Activated CD4-positive, alpha-beta T cell treated with anti-CD3 and anti-CD28 coated beads for 24 hours (primary cell): ENCODE data around the gene RERE.

Experiments used
- DNase-seq, 2 donors: peaks; one replicate each; pipeline ENCODE4 v3.0.0-alpha.2; 2020; ENCODE audit warnings: low read depth in 2 of 2

Gene RERE

DNA sequence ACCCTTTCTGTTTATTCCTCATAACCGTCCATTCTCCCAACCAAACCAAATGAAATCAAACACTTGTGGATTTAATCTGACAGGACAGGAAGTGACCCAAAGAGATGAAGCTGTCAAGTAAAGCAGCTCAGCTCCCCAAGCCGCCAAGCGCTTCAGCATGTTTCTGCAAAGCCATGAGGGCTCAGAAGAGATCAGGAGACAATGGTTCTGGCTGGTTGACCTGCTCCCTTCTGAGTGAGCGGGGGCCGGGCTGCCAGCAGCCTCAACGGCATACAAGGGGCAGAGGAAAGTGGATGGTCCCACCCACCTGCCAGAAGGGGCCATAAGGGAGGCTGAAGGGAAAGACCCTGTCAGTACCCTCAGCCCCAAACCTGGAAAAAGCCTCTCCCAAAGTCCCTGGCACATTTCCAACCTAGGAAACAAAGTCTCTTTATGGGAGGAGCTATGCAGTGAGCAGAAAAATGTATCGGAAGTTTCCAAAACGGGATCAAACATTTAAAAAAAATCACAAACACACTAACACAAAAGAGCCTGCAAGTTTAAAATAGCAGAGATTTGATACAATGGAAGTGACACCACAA lies 454.2 kb downstream of the RERE start:
- DNase-seq, result no peak

DNA sequence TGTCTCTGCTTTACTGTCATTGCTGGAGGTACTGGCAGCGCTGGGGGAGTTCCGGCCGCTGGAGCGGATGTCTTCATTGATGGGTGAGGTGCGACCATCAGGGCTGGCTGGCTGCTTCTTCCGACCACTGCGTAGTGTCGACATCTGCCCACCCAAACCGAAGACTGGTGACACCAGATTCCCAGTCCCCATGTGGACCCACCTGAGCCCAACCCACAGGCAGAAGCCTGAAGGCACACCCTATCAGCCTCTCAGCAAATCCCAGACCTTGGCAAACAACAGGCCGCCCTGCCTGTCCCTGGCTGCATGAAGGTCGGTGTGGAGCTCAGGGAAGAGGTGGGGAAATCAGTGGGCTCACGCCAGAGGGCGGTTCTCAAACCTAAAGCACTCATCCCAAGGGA lies 454.7 kb downstream of the RERE start:
- DNase-seq, result no peak

DNA sequence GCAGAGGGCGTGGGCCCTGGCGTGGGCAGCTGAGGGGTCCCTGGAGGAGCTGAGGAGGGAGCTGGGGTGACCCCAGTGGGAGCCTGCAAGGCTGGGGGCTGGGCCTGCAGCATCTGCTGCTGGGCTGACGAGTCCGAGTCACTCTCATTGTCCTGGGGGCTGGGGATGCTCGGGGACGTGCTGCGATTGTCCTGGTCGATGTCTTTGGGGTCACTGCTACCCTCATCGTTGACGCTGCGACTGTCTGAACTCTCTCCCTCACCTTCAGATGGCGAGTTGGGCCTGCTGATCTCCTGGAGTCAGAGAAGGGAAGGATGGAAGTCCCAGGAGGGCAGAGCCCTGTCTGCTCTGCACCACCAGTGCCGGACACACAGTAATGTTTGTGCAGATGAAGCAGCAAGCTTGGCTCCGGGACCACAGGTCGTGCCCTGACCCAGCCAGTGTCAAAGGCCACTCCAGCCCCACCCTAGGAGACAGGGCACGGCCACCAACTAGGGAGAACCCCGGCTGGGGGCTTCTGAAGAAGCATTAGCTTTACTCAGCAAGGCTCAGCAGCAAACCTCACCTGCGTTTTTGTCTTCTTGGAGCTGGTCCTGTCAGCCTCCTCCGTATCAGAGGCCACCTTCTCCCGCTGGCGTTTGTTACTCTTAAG lies 456.1 kb downstream of the RERE start:
- no peak for DNase-seq

DNA sequence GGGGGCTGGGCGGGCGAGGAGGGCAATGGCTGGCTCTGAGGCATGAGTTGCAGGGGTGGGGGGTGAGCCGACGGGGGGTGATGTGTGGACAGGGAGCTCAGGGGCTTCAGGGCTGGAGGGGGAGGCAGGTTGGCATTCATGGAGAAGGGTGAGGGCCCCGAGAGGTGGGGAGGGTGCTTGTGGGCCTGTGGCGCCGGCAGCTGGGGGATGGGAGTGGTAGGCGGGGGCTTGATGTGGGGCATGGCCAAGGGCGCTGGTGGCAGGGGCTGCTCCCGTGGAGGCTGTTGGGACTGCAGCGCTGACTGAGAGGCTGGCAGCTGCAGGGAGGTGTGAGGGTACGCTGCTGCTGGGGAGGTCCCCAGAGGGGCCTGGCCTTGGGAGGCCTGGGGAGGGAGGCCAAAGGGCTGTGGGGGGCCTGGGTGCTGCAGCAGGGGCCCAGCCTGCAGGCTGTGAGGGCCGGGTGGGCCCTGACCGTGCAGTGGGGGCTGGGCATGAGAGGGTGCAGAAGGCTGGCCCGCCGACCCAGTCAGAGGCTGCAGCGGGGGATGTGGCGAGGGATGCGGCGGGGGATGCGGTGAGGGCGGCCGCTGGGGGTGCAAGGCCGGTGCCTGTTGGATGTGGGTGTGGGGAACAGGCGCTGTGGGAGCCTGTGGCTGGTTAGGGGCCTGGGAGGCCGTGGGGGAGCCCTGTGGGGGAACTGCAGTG lies 456.8 kb downstream of the RERE start:
- DNase-seq, result no peak

DNA sequence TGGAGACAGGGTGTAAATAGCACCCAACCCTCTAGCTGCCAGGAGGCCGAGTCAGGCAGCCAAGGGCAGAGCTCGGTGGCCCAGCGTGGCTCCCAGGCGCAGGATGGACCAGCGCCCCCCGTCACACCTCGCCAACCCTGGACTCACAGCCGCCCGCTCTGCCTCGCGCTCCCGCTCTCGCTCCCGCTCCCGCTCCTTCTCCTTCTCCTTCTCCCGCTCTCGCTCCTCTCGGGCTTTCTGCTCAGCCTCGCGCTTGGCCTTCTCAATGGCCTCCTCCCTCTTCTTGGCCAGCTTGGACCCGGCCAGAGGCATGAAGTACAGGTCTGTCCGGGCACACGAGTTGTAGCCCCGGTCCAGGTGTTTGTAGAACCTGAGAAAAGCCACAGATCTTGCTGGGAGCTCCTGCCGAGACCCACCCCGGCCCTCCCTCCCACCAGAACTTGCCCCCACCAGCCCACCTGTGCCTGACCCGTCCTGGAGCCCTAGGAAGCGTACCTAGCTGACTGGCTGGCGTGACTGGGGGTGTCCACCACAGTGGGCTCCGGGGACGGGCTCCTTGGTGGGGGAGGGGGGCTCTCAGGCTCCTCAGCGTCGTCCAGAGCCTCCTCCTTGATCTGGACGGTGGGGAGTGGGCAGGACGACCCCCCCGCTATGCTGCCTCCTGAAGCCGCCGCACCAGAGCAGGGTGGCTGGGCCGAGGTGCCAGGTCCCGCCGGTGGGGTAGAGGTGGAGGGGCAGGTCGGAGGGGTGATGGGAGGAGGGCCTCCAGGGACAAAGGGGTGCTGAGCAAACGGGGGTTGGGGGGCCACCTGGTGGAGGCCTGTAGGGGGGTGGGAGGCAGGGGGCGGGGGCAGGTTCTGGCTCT lies 457.6 kb downstream of the RERE start:
- DNase-seq, result no peak

DNA sequence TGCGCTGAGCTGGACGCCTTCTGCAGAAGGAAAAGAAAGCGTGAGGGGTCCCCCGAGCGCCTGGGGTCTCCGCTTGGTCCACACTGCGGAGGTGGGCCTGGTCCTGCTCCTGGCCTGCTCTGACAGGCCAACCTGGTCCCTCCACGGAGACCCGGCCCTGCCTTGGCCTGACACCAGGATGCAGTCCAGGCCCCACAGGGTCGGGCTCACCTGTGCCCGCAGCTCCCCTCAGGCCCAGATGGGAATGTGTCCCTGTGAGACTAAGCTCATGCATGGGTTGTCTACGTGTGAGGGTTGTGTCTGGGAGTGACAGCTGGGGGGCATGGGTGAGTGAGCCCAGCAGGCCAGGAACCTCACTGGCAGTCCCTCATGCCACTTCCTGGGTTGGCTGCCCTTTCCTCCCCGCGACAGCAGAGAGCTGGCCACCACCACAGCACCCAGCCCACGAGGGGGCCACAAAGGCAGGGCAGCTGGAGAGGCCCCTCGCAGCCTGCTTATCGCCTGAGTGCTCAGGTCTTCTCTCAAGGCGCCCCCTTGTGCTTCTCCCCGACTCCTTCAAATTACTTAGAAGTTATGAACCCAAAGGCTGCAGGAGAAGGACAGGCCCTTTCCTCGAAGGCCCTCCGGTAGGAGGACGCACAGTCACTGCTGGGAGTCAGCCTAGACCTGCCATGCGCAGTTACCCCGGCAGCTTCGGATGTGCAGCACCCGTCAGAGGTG lies 458.4 kb downstream of the RERE start:
- no peak for DNase-seq

DNA sequence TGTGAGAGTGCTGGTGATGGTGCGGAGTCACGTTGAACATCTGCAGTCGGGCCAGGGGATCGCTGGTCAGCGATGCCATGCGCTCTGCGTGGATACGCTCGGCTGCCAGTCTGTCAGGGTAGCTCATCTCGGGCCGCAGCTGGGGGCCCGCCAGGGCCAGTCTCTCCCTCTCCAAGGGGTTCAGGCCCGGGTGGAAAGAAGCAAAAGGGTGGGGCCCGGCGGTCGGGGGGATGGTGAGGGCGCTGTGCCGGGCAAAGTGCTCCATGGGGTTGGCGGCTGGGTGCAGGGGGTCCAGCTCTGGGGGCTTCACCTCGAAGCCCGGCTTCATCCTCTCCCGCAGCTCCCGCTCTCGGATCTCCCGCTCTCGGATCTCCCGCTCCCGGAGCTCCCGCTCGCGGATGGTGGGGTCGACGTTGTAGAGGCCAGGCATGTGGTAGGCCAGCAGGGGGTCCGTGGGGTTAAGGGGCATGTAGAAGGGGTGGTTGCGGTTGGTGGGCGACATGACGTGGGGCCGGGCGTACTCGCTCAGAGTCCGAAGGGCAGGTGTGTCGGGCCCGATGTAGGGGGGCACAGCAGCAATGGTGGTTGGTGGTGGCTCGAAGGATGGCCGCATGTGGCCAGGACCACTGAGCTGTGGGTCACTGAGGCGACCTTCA lies 459.1 kb downstream of the RERE start:
- DNase-seq, result no peak

DNA sequence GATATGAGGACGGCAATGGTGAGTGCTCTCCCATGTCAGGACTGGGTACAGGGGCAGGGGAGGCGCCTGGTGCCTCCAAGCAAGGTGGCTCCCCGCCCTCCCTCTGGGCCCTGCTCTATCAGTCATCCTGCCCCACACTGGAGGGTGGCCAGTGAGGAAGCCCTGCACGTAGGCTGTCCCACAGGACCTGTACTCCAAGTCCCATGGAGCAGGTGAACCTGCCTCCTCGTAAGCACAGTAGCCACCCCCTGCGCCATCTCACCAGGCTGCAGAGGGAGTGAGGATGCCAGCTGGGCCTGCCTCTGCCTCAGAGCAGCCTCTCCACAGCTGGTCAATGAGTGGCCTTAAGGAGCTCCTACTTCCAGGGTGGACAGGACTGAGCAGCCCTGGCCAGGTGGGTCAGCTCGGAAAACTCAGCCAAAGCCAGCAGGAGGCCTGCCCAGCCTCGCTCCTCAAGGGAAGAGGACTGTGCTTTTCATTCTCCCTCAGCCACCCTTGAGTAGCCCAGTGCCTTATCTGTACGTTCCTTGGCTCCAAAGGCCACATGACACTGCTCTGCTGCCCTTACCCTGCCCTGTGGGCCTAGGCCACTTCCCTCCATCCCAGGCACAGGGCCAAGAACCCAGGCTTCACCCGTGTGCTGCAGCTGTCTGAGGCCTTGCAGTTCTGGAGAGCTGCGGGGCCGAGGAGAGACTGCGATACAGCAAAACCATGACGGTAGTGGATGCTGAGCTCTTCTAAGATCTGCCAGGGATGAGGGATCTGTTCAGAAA lies 459.9 kb downstream of the RERE start:
- no peak for DNase-seq

DNA sequence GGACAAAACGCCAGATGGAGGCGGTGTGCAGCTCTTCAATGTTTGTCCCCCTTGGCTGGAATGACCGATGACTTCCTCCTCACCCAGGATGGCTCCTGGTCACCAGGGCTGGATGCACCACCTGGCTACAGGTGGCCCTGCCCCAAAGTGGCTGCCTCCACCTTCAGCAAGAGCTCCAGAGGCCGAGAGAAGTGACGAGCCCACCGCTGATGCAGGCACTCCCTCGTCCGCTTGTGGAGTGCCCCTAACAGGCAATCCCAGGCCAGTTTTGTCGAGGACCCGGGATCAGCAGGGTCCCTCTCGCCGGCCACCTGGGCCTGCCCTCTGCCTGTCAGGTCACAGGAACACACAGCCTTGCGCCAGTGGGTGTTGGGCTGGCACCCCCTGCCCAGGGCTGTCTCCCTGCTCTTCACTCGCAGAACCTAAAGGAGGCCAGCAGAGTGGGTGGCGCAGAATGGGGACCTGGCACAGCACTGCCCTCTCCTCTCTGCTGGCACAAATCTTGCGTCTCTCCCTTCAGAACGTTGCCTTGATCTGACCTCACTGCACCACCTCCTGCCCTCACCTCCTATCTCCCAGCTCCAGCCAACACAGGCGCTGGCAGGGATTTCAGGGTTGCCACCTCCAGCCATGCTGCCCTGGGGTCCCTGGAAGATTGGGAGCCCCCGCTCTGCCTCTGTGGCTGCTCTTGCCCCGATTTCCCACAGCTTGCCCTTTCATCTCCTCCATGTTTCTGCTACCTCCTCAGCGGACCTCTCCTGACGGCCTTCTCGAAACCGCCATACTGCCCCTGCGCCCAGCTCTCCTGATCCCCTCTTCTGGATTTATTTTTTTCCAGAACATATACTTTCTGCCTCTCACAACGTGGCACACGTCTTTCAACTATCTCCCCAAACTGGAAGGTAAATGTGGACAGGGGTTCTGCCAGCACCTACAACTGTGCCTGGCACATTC lies 460.9 kb downstream of the RERE start:
- DNase-seq, result no peak

DNA sequence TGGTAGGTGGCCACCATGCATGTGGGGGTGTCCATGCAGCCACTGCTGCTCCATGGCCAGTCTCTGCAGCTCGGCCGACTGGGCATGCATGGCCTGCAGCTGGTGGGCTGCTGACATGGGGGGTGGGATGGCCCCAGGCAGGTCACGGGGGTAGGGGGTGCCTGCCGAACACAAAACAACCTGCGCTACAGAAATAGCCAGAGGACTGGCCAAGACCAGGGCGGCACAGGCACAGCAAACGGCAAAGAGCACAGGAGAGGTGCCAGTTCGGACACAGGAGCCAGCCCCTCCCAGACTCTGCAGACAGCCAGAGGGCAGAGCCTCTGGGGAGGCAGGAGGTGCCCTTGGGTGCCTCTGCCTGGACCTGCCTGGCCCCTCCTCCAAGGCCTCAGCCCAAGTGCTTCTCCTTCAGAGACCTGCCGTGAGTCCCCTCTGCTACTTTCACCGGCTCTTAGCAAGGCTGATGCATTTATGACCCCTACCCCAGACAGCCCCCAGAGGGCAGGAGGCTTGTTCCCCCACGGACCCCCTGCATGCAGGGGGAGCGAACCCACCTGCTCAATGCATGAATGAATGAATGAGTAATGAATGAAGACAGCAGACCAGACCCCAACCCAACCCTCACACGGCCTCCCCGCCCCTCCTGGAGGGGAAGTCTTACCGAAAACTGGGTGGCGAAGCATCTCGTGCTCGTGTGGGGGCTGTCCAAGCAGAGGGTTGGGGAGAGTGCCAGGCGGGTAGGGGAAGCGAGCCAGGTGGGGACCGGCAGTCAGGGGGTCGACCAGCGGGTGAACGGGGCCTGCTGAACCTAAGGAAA lies 461.8 kb downstream of the RERE start:
- DNase-seq, result no peak

DNA sequence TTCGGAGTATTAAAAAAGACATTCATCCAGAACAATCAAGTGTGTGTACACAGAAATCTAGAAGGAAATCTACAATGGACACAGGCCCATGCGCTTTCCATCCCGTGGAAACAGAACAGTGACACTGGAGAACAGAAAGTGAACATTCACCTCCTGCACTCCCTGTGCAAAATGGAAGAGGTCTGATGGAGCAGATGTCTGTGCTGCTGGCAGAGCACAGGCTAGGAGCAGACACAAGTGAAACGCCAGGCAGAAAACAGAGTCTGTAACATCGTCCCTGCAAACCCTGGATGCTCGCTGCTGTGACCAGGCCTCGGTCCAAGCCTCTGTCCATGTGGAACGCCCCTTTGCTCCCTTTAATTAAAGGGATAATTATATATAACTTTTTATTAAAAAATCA lies 463.4 kb downstream of the RERE start:
- no peak for DNase-seq

DNA sequence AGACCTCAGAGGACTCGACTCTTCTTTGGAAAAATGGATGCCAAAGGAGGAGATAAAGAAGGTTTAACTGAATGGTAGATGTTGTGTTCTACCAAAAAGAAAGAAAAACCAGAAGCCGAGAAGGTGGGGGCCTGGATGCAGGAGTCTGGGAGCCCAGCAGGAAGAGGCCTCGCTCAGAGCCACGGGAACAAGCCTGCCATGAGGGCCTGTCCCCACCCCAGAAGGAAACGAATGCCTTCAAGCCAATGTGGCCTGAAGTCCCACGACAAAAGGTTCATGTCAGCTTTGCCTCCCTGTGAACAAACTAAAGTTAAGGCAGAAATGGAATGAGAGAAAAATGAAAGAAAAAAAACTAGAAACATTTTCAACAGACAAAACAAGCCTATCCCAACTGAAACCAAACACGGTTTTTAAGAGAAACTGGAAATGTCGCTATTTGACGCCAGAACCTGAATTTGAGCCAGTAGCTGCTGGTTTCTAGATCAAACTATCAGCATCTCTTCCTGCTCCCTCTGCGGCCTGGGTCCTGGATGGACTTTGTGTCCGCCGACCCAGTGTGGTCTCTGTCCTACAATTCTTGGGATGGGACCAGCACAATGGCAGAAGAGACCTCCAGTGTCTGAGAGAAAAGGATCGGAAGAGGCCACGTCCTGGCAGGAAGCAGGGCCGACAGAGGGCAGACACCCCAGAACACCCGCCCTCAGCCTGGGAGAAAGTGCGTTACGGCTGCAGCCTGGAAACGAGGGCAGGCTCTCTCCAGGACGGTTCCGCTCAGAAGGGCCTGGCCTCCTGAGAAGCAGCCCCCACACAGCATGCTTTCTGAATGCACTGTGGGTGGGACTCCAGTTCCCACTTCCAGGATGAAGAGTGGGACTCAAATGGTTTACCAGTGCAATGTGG lies 464.3 kb downstream of the RERE start:
- DNase-seq, result no peak

DNA sequence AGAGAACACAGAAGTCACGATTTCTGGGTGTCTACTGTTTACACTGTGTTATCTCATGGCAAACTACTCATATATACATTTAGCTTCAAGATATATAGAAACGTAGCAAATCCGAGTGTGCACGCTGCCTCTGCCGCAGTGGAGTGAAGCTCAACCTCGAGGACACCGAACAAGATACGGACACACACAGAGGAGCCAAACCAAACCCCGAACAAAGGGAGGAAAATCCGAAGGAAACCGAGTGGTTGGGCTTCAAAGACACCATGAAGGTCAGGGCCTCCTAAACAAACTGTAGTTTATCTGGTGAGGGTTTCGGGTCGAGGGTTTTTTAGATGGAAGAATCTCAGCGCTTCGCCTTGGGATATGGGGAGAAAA lies 465.0 kb downstream of the RERE start:
- no peak for DNase-seq

DNA sequence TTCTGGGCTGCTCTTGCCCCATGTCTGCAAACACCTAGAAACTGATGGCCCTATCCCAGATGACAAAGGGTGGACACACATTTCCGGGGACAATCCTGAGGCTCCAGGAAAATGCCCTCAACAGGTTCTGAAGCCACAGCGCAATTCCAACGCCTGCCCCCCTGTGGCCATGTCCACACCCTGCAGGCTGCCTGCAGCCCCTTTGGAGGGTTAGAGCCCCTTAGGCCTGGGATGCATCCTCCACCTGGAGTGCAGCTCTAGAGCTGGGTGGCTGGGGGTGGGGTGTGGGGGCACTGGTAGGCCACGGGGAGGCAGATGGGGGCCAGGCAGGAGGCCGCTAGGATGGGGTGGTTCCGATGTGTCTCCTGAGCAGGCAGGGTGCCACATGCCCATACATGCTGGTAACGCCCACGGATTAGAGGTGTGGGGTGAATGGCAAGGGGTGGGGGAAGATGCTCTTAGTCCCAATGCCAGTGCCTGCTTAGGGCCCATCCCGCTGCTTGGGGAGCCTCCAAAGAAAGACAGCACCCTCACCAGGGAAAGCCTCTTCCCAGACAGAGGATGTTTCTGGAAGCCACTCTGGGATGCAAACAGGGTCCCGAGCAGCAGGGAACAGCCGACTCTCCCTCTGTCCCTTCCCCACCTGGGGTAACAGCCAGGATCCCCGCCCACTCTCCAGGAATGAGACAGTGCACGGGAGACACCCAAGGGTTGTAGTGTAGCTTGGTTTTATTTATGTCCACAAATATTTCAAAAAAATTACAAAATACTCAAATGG lies 465.6 kb downstream of the RERE start:
- no peak for DNase-seq

DNA sequence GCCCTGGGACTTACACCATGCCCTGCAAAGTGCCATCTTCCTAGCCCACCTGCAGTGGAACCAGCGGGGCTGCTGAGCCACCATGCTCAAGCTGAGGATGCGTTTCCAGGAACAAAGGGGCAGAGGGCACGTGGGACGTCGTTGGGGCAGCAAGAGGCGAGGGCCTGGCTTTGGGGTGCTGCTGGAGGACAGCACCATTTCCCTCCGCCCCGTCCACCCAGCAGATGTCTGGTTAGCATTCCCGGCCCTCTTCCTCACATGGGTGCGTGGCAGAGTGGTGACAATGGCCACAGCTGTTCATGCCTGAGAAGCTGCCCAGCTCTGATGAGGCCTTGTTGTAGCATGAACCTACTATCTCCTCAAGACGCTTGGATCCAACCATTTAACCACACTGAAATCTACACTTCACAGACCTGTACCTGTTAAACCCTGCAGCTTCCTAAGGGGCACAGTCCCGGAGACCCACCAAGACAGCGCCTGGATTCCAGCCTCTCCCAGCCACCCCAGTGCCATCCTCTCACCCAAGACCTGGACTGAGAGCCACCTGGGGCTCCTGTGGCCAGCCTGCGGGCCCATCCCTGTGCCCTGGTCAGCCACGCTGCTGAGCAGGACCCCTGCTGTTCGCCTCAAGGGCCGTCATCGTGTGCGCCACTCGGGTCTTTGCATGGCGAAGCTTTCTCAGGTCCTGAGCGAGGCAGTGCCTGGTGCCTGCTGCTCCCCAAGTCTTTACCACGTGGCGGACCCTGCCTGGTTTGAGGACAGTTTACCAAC lies 466.3 kb downstream of the RERE start:
- no peak for DNase-seq

DNA sequence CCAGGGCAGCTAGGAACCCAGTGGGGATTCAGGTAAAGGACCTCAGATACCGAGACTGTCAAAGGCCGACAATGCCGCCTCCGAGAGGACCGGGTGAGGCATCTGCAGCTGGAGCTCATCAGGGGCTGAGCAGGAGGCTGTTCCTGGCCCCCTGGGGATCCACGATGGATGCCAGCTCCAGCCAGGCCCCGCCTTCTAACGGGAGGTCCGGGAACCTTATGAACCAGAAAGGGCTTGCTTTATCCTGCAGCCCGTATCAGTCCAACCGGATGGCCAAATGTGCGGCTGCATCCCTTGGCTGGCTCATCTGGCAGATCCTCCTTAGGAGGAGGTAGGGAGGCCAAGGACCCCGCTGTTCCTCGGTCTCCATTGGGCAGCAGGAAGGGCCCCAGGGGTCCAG lies 467.5 kb downstream of the RERE start:
- DNase-seq, result no peak
